Tongue (tissue), 2 donors: ENCODE data around the gene INPP5A. TPM values are rescaled to one million over a fixed set of nuclear protein-coding genes. Genes with fewer than 3 reads are reported as not detected.
"Not testable (repeated sequence)": the region's sequence is repeated elsewhere in the genome, so short reads cannot be mapped to it uniquely, and the experiment has no call there.

Source experiments
- DNase-seq: peaks from one replicate; pipeline ENCODE4 v3.0.0-alpha.2; 2015
- total RNA-seq: library from RNA; depleted of rRNA; stranded (reverse); fragments of >200 nt; gene quantifications from one replicate; pipeline ENCODE4 v1.2.3, GENCODE V29; 2014

INPP5A gene
- total RNA-seq, 1 donor from 2014 or later, result 115 TPM

DNA sequence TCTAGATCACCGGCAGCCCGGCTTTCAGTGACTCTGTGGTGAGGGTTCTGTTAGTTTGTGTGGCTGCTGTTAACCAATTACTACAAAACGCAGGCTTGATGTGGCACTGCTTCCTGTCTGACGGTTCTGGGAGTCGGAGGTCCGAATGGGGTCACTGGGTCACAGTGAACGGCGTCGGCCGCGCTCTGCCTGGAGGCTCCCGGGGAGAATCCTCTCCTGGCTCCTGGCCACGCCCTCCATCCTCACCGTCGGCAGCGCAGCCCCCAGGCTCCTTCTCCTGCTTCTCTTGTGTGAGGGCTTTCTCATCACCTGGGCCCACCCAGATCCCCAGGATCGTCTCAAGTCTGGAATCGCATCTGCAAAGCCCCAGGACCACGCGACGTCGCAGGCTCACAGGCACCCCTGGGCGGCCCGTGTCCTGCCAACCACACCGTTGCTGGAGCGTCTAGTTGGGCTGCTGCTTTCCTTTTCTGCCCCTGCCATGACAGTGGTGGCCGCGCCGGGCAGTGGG lies 280.2 kb downstream of the INPP5A start:
- no peak for DNase-seq

DNA sequence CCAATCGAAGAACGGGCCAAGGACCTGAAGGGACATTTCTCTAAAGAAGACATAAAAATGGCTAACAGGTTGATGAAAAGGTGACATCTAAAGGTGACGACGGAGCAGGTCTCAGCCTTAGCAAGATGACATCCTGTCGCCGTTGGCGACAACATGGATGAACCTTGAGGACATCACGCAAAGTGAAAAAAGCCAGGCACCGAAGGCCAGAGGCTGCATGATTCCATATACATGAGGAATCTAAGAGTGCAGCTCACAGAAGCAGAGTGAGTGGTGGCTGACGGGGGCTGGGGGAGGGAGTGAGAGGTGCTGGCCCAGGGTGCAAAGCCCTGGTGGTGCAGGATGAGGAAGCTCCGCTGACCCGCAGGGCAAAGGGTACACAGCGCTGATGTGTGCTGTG lies 282.5 kb downstream of the INPP5A start:
- no peak for DNase-seq

DNA sequence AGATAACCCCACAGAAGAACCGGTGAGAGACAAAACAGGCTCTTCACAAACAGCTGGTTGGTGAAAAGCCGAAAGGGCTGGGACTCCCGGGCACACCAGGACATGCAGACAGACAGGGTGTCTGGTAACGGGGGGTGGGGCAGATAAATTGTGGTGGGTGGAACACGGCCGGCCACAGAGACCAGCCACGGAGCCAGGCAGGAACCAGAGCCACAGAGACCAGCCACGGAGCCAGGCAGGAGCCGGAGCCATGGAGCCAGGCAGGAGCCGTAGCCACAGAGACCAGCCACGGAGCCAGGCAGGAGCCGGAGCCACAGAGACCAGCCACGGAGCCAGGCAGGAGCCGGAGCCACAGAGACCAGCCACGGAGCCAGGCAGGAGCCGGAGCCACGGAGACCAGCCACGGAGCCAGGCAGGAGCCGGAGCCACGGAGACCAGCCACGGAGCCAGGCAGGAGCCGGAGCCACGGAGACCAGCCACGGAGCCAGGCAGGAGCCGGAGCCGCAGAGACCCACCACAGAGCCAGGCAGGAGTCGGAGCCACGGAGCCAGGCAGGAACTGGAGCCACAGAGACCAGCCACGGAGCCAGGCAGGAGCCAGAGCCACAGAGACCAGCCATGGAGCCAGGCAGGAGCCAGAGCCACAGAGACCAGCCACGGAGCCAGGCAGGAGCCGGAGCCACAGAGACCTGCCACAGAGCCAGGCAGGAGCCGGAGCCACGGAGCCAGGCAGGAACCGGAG lies 288.4 kb downstream of the INPP5A start:
- DNase-seq, result not testable (repeated sequence)

DNA sequence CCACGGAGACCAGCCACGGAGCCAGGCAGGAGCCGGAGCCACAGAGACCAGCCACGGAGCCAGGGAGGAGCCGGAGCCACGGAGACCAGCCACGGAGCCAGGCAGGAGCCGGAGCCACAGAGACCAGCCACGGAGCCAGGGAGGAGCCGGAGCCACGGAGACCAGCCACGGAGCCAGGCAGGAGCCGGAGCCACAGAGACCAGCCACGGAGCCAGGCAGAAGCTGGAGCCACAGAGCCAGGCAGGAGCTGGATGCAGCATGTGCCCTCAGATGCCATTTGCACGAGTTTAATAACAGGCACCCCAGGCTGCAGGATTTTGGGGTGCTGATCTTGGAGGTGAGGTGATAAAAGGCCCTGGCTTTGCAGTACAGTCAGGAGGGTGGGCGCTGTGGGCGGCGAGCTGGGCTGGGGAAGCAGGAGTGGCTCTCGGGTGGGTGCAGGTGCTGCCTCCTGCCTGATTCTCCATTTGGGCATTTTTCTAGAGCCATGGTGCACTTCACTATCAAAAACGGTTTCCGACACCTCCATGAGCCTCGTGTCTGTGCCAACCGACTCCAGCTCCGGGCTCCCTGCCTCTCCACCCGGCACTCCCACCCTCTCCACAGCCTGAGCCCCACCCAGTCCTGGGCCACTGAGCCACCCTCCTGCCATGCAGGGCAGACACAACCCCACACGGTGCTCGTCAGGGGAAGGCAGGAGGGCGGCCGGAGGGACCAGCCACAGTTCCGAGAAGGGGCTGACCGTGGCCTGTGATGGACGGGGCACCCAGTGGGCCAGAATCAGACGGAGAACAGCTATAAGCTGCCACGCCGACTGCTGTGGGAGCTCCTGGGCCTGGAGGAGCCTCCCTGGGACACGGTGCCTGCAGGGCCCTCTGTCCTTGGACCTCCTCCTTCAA lies 289.2 kb downstream of the INPP5A start:
- no peak for DNase-seq

DNA sequence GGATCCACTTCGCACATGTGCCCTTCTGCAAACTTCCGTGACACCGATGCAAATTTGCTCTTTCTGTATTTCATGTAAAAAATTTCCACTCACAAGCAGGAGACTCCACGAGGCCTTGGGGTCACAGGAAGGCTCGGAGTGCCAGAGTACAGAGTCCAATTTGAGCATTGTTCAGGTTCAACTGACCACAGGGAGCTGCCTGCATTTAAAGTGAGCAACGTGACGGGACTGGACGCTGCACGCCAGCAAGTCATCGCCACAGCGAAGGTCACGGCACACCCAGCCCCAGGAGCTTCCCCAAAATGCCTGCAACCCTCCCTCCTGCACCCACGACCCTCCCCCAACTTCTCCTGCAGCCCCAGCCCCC lies 289.8 kb downstream of the INPP5A start:
- no peak for DNase-seq

DNA sequence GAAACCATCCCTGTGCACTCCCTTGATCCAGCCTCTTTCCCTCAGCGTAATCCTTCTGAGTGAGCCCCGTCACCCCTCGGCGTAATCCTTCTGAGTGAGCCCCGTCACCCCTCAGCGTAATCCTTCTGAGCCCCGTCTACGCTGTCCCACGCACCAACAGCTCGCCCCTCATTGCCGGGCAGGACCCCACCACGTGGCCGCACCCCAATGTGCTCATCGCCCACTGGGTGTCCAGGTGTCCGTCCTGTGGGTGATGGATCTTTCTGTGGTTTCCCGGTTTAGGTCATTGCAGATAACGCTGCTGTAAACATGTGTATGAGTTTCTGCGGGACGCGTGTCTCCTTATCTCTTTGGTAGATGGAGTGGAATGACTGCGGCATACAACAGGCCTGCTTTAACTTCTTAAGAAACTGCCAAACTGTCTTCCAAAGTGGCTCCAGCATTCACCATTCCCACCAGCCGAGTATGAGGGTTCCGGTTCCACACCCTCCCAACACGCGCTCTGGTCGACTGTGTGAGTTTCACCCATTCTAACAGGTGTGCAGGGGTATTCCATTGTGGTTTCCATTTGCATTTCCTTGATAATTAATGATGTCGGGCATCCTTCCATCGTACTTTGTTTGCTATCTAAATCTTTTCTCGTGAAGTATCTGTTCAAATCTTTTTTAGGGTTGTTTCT lies 290.4 kb downstream of the INPP5A start:
- DNase-seq, result no peak

DNA sequence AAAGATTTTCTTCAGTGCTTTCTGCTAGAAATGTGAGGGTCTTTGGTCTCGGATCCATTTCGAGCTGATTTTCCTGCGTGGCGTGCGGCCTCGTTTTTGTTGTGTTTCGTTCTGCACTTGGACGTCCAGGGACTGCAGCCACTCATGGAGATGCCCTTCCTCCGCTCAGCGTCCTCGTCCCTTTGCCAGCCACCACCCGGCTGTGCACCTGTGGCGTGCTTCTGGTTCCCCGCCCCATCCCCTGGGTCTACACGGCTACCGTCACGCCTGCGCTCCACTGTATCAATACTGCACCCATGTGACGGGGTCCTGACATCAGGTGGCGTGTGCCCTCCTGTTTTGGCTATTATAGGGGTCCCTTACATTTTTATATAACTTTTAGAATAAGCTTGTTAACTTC lies 291.1 kb downstream of the INPP5A start:
- no peak for DNase-seq

DNA sequence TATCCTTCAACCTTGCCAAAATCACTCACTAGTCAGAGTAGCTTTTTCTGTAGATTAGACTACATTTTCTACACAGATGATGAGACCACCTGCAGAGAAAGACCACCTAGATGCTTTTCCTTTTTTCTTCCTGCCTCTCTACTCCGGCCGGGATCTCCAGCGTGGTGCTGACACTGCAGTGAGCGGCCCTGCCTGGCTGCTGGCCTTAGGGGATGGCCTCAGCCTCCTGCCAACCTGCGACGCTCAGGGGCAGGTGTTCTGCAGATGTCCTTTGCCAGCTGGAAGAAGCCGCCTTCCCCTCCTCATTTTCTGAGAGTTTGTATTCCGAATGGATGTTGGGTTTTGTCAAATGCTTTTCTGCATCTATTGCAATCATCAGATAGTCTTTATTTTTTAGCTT lies 291.8 kb downstream of the INPP5A start:
- DNase-seq, result no peak

DNA sequence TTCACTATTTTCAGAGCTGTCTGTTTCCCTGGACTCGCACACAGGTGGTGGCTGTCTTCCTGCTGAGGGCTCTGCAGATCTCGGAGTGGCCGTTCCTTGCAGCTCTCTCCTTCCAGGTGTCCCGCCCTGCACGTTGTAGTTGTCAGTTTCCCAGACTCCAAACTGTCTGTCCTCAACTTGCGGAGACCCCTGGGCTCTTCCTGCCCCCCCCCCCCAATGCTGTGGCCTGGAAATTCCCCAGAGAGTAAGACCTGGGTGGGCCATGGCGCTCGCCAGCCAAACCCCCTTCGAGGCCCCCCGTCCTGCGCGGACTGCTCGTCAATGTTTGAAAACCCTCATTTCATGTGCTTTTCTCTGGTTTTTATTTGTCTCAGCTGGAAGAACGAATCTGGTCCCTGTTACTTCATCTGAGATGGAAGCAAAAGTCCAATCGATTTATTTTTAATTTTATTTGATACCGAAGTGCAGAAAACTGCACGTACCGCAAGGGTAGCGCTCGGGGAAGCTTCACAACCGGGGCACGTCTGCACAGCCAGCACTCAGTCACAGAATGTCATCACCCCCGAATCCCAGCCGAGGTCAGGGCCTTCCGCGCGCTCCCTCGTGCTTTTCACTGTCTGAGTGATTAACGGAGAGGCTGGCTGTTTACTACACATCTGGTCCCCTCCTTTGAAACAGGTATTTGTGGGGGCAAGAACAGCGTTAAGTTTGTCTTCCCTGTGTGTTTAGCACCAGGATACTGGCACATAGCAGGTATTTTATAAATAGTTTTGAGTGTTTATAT lies 294.8 kb downstream of the INPP5A start:
- no peak for DNase-seq

Other genes starting within 250 kb of the INPP5A start
- gene STK32C, start 229.8 kb upstream of the INPP5A start, total RNA-seq, result 7.8 TPM
- 10.2 TPM for gene LRRC27, start 205.6 kb upstream of the INPP5A start, total RNA-seq
- 25.3 TPM for gene PWWP2B, start 140.6 kb upstream of the INPP5A start, total RNA-seq
- gene NKX6-2, start 248.4 kb downstream of the INPP5A start, total RNA-seq, result not detected